ENCODE measurements around the gene LHB.

The LHB gene

GRCh38 chr19:49006905-49007304 is 10.0 kb downstream of the LHB start:
- no peak for DNase-seq

GRCh38 chr19:49004964-49005614 is 11.8 kb downstream of the LHB start:
- no peak for DNase-seq

- DNase-seq: no peak
Measured at GRCh38 chr19:49004133-49004532, 12.8 kb downstream of the LHB start.

GRCh38 chr19:48999481-49000325 is 17.2 kb downstream of the LHB start:
- DNase-seq: no peak

- peak; percentile 9 for DNase-seq
Measured at GRCh38 chr19:48997972-48998371, 18.9 kb downstream of the LHB start.

GRCh38 chr19:48994035-48994386 is 22.9 kb downstream of the LHB start:
- no peak for DNase-seq

- DNase-seq: peak; percentile 96
Measured at GRCh38 chr19:48993175-48994034, 23.5 kb downstream of the LHB start, which contains the start of the genes GYS1 and RUVBL2. TSS of gene GYS1 (minus strand) at chr19:48993309. CDS start at chr19:48993112, 197 bp downstream. TSS of gene RUVBL2 (plus strand) at chr19:48993887. CDS start at chr19:48993912, 25 bp downstream.

- DNase-seq: no peak
Measured at GRCh38 chr19:48992581-48993174, 24.2 kb downstream of the LHB start.

- no peak for DNase-seq
Measured at GRCh38 chr19:48991873-48992580, 24.9 kb downstream of the LHB start.

- no peak for DNase-seq
Measured at GRCh38 chr19:48991011-48991609, 25.8 kb downstream of the LHB start.

- DNase-seq: no peak
Measured at GRCh38 chr19:48990400-48990799, 26.5 kb downstream of the LHB start.

GRCh38 chr19:48989701-48990291 is 27.1 kb downstream of the LHB start:
- DNase-seq: no peak

GRCh38 chr19:48988860-48989259 is 28.0 kb downstream of the LHB start:
- DNase-seq: no peak

GRCh38 chr19:48988286-48988685 is 28.6 kb downstream of the LHB start:
- DNase-seq: no peak

- no peak for DNase-seq
Measured at GRCh38 chr19:48987323-48987722, 29.6 kb downstream of the LHB start.

GRCh38 chr19:48986211-48986610 is 30.7 kb downstream of the LHB start:
- DNase-seq: no peak

- DNase-seq: no peak
Measured at GRCh38 chr19:48985711-48986110, 31.2 kb downstream of the LHB start.

- DNase-seq: no peak
Measured at GRCh38 chr19:48982280-48982679, 34.6 kb downstream of the LHB start.

- DNase-seq: no peak
Measured at GRCh38 chr19:48977061-48977460, 39.8 kb downstream of the LHB start.

GRCh38 chr19:48975947-48976847 is 40.7 kb downstream of the LHB start:
- no peak for DNase-seq
